ENCODE measurements around the gene RPS6KL1. TPM values are rescaled to one million over a fixed set of nuclear protein-coding genes. Genes with fewer than 3 reads are reported as not detected.

Gene RPS6KL1, protein sequence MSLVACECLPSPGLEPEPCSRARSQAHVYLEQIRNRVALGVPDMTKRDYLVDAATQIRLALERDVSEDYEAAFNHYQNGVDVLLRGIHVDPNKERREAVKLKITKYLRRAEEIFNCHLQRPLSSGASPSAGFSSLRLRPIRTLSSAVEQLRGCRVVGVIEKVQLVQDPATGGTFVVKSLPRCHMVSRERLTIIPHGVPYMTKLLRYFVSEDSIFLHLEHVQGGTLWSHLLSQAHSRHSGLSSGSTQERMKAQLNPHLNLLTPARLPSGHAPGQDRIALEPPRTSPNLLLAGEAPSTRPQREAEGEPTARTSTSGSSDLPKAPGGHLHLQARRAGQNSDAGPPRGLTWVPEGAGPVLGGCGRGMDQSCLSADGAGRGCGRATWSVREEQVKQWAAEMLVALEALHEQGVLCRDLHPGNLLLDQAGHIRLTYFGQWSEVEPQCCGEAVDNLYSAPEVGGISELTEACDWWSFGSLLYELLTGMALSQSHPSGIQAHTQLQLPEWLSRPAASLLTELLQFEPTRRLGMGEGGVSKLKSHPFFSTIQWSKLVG
- 5.6 and 6.1 TPM in 2 replicates for total RNA-seq (2014; rRNA removed; shearing (Covaris generic))
- polyA plus RNA-seq (2014; cell fraction: nucleus; rRNA removed), result 48.0 and 66.9 TPM in 2 replicates

DNA sequence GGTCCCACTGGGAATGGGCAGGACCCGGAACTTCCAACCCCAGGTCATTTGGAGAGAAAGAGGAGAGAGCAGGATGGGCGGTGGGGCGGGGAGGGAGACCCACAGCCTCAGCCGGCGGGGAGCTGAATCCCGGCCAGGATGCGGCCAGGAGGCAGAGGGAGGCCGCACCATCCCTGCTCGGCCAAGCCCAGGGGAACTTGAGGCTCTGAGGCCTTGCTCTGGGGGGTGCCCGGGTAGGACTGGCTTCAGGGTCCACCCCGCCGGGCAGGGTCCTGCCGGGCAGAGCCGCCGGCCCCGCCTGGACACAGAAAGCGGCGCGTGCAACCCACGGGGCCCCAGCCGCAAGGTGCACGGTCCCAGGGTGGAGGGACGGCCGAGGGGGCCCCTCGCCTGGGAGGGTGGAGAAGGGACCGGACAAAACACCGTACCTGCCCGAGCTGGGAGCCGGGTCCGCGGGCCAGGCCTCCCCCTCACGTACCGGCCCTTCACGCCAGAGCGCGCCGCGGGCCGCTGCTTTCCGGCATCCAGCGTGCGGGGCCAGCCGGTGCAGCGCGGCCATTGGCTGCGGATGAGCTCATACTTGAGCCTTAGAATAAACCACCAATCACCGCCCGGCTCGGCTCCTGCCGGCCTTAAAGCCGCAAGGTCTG lies at the start of gene RPS6KL1:
TSS of gene RPS6KL1 (minus strand) at position 509 of the 650 bp plus-strand sequence. CDS start 1,719 bp downstream, outside the sequence.
- peak; percentile 79 for DNase-seq (ENCODE audit: extremely low read depth, low read depth)

DNA sequence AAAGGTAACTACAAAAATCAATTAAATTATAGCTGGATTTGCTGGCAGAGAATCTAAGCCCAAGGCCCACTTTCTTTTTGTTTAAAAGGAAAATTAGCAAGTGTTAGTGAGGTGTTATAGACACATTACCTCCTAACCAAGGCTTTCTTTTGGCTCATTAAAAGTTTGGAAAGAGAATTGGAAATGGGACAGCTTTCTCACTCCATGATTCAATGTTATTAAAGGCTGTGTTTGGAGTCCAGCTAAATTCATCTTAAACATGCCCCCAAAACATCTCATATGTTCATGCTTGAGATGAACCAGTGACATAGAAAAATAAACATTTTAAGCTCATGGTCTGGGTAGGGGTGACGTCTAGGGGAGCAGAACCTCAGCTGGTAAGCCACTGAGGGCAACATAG lies 45.8 kb upstream of the RPS6KL1 start:
- no peak for DNase-seq (ENCODE audit: extremely low read depth, low read depth)

DNA sequence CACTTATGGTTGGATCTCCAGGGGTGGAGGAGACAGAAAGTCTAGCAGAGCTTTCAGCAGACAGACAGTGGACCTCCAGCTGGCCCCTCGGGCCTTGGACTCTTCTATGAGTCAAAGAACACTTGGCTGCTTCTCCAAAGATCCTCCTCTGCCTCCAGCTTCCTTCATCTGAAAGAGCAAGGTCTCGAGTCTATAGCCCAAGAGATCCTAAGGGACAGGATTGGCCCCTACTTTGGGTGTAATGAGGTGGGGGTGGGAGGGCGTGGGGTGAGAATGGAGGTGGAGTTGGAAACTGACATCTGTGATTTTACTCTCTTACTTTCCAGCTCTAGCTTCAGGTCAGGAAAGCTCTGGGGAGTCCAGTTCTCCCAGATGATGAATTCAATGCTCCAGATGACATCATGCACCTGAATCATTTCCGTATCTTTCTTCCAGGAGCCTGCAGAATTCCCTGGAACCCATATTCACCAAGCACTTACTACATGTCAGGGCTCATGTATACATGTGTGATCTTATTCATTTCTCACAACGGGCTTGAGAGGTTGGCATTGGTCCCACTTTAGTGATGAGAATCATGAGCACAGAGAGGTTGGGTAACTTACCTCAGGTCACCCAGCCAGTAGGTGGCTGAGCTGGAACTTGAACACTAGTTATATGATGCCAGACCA lies 42.6 kb upstream of the RPS6KL1 start:
- no peak for DNase-seq (ENCODE audit: extremely low read depth, low read depth)

DNA sequence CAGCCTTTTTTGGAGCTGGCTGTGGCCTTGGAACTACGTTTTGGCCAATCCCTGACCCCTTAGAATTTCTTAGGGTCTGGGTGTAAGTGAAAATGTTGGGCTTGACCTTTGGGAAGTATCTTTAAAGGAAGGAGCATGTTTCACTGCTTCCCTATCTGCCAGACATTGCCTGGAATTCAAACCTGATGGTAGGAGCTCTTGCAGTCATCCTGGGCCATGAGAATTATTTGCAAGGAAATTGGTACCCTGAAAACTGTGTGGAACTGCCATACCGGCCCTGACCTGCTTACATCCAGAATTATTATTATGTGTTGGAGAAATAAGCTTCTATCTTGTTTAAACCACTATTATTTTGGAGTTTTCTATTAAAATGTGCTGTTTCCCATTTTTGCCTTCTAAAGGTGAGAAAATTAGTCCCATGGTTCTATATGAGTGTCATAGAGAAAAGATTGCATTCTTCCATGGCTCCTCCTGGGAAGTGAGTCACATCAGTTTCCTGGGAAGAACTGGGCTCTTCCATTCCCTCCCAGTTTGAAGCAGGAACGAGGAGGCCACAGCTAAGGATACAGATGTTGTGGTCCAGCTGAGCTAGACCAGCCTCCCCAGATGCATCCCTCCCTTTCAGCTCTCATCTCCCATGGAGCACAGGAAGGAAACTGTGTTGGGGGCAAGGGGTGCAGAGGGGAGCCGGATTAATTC lies 41.9 kb upstream of the RPS6KL1 start:
- no peak for DNase-seq (ENCODE audit: extremely low read depth, low read depth)

DNA sequence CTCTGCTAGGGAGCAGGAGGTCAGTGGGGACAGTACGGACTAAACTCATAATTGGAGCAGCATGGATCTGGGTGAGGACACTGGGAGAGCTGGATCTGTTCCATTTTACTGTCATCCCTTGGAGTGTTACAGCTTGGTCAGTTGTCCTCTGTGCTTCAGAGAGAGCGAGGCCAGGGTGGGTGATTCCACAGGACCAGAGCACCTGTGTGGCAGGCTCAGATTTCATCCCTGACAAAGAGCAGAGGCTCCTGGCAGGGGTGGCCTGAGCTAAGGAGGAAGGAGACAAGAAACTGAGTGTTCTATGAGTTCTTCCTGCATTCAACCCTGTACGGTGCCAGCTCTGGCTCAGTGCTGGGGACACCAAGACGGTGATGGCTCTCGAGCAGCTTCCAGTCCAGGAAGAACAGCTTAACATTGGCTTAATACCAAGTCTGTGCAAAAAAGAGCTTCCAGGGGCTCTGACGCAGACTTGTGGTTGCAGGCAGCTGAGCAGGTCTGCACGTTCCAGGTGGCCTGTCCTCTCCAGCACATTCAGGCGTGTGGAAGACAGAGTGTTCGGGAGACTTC lies 40.7 kb upstream of the RPS6KL1 start:
- no peak for DNase-seq (ENCODE audit: extremely low read depth, low read depth)

DNA sequence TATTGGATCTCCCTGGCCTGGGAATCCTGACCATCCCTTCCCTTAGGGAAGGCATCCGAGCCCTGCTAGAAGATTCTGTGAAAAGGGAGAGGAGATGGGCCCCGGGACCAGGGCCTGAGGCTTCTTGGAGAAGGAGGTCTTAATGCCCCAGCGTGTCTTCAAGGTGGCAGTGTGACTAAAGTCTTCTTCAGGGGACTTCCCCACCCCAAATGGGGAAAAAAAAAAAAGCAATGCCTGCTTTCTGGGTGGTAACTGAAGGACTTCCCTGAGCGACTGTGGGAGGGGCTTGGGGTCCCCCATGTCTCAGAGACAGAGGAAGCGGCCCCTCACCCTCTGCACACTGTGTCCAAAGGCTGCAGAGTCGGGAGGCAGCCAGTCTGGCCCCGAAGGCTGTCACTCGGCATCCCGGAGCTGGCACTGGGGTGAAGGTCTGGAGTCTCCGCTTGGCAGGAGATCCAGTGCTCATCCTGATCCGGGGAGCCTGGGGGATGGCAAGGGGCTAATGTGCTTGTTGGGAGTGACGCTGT lies 40.2 kb upstream of the RPS6KL1 start:
- DNase-seq (ENCODE audit: extremely low read depth, low read depth), result no peak

DNA sequence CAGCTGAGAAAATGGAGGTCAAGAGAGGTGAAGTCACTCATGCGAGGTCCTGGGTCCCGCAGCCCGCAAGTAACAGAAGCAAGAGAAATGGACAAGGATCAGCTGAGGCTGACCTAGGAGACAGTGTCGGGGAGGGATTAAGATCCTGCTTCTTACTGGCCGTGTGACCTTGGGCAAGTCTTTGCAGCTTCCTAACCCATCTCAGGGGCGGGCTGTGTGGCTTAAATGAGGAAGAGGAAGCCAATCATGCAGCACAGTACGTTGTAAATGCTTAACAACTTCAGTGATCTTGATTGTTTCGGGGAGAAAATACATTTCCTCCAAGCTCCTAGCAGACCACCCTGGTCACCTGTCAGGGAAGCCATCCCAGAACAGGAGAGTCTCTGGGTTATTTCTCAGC lies 39.4 kb upstream of the RPS6KL1 start:
- no peak for DNase-seq (ENCODE audit: extremely low read depth, low read depth)

DNA sequence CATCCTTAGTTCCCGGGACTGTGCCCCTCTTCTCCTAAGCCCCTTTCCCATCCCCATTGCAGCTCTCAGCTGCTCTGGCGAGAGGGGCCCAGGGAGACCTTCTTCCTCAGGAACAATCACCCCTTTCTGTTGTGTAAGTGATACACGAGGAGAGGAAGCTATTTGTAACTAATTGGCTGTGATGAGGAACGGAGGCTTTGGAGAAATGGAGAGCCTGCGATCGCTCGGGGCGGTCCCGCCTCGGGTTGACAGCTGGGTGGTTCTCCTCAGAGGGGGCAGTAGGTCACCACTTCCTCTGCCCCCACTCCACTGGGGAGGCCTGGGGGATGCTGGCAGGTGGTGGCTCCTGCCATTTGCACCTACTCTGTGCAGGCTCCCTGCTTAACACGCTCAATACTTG lies 39.0 kb upstream of the RPS6KL1 start:
- no peak for DNase-seq (ENCODE audit: extremely low read depth, low read depth)

DNA sequence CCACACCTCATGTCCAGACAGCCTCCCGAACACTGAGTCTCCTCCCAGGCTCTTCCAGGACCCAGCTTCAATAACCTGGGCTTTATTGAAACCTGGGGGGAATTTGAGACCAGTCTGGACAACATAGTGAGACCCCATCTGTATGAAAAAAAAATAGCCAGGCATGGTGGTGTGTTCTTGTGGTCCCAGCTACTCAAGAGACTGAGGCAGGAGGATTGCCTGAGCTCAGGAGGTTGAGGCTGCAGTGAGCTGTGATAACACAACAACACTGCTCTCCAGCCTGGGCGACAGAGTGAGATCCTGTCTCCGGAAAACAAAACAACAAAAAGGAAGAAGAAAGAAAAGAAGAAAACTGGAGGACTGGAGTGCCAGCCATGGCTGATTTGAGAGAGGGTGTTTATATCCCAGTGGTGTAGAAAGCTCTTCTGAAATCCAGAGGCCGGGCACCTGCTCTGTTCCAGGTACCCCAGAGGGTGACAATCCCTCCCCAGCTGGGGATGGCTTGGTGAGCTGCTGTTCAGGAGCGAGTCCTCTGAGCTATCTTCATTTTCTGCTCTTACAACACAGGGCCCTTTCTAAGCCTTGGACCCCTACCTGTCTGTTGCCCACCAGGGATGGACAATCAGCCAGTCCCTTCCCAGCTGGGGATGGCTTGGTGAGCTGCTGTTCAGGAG lies 38.3 kb upstream of the RPS6KL1 start:
- DNase-seq (ENCODE audit: extremely low read depth, low read depth), result no peak

DNA sequence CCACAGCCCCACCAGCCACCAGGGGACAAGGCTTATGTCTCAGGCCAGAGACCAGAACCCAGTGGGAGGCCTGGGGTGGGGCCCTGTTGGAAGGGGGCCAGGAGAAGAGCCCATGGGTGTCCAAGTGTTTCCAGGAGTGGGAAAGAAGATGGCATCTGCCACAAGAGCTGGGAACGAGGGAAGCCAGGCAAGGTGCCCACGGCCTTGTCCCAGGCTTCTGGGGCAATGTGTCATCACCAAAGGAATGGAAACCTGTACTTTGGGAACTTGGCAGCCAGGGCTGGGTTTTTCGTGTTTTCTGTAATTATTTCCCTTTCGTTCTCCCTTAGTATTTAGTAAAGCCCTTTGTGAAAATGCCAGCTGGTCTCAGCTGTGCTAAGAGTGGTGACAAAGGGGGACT lies 37.7 kb upstream of the RPS6KL1 start:
- no peak for DNase-seq (ENCODE audit: extremely low read depth, low read depth)

DNA sequence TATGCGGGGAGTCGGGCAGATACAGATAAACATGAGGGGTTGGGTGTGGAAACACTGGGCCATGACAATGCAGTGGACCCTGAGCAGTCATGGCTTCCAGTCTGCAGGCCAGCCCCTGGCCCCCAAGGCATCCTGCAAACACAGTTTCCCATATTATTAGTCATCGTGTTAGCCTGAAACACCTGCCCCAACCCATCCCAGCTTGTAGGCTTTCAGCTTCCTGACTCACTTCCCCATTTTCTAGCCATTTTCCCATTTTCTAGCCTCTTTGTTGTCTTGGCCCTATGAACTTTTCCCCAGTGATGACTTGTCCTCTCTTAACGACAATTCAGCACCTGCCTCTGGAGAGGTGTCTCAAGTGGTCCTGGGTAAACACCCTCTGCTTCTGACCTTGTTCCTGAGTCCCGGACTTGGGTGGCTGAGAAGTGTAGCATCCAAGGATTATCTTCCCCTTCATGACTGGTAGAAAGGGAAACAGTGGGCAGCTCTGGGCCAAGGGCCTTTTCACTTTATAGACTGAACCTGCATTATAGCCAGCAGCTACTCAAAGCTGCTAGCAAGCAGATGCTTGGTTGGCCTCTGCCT lies 36.6 kb upstream of the RPS6KL1 start:
- no peak for DNase-seq (ENCODE audit: extremely low read depth, low read depth)

DNA sequence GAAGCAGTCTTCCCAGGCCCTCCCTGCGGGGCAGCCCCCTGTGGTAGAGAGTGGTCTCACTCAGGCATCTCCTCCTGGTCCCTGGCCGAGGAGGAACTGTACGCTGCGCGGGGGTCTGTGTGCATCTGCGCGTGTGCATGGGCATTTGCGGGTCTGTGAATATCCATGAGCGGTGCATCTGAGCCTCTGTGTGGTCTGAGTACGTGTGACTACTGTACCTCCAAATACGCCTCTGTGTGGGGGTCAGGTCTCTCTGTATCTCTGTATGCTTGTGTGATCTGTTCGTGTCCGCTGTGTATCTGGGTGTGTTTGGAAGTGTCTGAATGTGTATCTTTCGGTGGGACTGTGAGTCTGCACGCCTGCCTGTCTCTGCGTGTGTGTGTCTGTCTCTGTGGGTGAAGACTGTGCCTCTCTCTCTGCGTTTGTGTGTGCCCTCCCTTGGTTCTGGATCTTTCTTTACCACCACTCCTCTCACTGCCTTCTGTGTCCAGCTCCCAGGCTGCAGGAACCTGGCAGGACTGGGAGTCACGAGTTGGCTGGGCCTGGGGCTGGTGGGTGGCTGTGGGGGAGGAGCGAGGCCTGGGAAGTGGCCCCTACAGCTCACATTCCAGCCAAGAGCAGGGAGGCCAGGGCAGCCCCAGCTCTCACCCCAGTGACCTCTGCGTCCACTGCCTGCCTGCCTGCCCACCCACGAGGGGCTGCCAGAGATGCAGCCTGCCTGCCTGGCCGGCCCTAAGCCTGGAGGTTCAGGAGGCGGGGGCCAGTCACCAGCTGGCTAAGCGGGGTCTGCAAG lies 33.4 kb upstream of the RPS6KL1 start:
- no peak for DNase-seq (ENCODE audit: extremely low read depth, low read depth)

DNA sequence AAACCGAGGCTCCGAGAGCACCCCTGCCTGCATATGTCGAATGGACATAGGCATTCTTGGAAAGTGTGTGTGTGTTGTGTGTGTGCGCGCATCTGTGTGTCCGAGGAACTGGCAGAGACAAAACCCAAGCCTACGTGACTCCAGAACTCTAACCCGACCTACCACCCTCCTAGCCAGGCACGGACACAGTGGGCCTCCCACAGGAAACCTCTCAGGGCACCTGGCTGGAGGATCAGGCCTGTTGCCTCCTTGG lies 32.9 kb upstream of the RPS6KL1 start:
- no peak for DNase-seq (ENCODE audit: extremely low read depth, low read depth)

DNA sequence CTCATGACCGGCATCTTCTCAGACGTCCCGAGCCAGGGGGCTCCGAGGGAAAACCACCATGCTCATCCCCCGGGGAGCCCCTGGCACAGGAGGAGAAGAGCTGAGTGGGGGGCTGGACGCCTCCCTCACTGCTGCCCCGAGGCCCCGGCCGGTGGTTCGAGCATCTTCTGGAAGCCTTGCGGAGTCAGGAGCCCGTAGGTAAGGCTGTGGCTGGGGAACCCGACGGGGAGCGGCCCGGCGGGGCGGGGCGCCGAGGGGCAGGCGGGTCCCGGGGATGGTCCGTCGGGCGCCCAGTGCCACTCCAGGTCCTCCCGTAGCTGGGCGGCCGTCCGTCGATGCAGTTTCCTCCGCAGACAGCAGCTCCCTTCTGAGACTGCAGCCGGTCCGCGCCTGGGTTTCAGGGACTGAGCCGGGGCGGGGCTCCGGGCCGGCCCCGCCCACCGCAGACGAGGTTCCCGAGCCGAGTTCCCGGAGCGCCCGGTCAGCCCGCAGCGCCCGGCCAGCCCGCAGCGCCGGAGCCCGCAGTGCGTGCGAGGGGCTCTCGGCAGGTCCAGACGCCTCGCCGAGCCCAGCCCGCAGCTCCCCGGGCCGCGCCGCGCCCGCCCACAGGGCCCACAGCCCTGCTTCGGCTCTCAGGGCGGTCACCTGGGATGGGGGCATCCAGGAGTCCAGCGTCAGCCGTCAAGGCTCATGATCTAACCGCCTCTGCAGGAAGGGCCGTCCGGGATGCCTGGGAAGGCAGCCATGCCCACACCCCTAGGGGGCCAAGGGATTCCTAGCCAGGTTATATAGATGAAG lies 32.4 kb upstream of the RPS6KL1 start, which contains the start of gene PGF:
TSS of gene PGF (minus strand) at position 369 of the 798 bp plus-strand sequence. CDS start at position 14, 355 bp downstream.
- peak; percentile 47 for DNase-seq (ENCODE audit: extremely low read depth, low read depth)

DNA sequence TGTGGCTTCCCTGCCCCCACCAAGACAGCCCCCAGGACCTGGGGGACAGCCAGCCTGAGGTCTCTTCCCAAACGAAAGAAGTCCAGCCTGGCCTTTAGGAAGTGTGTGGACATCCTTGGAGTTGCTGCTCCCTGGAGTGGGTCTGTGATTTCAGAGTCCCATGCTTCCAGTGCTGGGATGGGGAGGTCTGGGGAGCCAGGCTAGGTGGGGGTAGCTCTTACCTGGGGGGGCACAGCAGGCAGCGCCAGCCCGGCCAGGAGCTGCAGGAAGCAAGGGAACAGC lies 31.8 kb upstream of the RPS6KL1 start:
- no peak for DNase-seq (ENCODE audit: extremely low read depth, low read depth)

DNA sequence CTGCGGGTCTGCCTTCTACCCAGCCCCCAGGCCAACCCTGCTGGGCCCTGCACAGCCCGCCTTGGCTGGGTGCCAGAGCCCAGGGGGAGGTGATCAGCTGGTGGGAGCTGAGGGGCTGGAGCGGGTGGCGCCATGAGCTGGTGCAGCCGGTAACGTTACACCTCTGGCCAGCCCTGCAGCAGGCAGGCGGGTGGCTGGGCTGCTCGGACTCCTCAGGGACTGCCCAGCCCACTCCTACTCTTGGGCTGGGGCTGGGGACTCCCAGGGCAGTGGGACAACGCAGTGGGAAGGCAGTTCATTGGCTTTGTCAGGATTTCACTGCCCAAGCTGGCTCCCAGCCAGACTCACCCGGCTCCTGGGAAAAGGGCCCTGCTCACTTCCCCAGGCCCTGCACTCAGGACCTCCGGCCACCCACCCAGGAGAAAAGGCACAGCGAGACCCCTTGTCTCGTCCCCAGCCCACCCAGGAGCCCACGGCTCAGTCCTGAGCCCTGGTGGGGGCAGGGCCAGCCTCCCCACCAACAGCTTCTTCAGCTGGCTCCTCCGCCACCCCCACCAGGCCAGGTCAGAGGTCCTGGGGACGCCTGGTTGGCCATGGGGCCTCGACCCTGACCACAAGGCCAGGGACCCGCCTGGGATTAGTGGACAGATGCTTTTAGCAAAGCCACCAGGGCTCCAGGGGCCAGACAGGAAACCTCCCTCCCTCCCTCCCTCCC lies 31.3 kb upstream of the RPS6KL1 start:
- no peak for DNase-seq (ENCODE audit: extremely low read depth, low read depth)

DNA sequence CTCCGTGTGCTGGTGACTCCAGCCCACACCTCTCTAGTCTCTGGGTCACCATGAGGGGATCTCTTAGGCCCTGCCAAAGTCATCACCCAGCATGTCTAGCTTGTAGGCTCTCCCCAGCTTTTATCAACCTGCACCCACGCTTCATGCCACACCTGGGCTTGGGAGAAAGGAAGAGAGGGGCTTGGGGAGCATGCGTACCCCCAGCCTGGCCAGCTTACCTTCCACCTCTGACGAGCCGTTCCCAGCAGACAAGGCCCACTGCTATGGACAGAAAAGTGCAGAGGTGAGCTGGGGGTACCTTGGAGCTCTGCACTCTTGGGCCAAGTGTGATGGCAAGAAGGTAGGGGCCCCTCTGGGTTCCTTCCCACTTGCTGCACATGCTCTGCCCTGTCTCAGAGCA lies 30.6 kb upstream of the RPS6KL1 start:
- no peak for DNase-seq (ENCODE audit: extremely low read depth, low read depth)

Measured in NCI-H460 (cell line).